ENCODE measurements around the gene SNRPA1. TPM values are rescaled to one million over a fixed set of nuclear protein-coding genes. Genes with fewer than 3 reads are reported as not detected.

The SNRPA1 gene
- total RNA-seq, 1 experiment from 2014 or later = 99.5 TPM

DNA sequence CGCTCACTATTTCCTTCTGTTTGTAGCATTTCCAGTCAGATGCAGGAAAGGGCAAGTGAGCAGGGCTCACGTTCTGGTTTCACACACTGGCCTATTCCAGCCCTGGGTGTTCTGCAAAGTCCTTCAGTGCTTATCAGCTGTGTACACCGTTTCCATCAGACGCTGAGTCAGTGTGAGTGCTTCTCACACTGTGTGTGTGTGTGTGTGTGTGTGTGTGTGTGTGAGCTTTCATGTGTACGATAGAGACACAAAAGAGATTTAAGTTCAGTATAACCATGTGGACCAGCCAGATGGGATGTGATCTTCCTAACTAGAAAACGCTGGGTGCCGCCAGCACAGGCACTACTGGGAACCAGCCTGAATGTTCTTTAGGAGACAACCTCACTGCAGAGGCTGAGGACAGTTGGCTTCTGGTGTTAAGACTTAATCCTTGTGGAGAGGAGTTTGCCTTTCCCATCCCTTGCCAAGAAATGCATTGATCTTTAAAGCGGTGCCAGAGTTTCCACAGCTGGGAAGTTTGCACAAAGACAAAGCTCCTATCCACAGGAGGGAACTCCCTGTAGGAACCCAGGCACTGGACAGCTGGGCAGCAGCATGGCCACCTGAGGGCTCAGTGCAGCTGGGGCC is 39.3 kb downstream of the SNRPA1 start:
- Mint-ChIP-seq H3K9me3 (ENCODE audit: unreplicated experiment) (no peaks in the 10 kb centered on the region), H3K36me3 (ENCODE audit: insufficient read depth, unreplicated experiment) (no peaks in the 10 kb centered on the region), H3K4me1 (ENCODE audit: insufficient read depth, unreplicated experiment) (peaks cover 5% of the 10 kb centered on the region), H3K27me3 (ENCODE audit: insufficient read depth, unreplicated experiment) (no peaks in the 10 kb centered on the region), H3K27ac (ENCODE audit: low read depth, unreplicated experiment) (no peak overlapping the region), H3K4me3 (ENCODE audit: unreplicated experiment) (no peak overlapping the region)
- BruUV-seq (replicated peaks) = no TSS peak
- POLR2A ChIA-PET = no interaction called here
- TF ChIP-seq, protein P1, sequence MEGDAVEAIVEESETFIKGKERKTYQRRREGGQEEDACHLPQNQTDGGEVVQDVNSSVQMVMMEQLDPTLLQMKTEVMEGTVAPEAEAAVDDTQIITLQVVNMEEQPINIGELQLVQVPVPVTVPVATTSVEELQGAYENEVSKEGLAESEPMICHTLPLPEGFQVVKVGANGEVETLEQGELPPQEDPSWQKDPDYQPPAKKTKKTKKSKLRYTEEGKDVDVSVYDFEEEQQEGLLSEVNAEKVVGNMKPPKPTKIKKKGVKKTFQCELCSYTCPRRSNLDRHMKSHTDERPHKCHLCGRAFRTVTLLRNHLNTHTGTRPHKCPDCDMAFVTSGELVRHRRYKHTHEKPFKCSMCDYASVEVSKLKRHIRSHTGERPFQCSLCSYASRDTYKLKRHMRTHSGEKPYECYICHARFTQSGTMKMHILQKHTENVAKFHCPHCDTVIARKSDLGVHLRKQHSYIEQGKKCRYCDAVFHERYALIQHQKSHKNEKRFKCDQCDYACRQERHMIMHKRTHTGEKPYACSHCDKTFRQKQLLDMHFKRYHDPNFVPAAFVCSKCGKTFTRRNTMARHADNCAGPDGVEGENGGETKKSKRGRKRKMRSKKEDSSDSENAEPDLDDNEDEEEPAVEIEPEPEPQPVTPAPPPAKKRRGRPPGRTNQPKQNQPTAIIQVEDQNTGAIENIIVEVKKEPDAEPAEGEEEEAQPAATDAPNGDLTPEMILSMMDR (IDR thresholded peaks at IDR 0.05; ENCODE audit: unreplicated experiment) = no peak
- DNase-seq (ENCODE audit: unreplicated experiment) = no peak
- intact Hi-C loops (cut with micrococcal nuclease) = loop anchor here (5.0 kb wide), 2 partner anchors 338 to 628 kb away; partner anchors contain the start of gene LRRK1
- CTCF ChIA-PET = interaction anchor here (0.5 to 4.3 kb wide), 11 partner anchors 15 to 823 kb away, joined by 3 to 62 read pairs (median 3); no protein-coding TSS in a partner anchor

DNA sequence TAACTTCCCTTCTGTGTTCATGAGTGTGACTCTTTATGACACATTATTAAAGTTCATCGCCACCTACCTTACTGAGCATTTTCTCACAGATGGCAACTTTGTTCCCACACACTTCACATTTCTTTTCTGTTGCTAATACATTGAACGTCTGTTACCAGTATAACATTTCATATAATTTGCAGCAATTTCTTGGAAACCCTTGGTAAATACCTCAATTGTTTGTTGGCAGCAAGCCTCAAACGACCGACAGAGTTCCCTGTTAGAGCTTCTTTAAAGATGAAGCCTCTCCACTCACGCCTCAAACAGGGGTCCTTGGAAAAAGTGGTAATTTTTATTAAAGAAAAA is 40.0 kb downstream of the SNRPA1 start:
- Mint-ChIP-seq H3K4me3 (ENCODE audit: unreplicated experiment) (no peak overlapping the region), H3K4me1 (ENCODE audit: insufficient read depth, unreplicated experiment) (peaks cover 10% of the 10 kb centered on the region), H3K27me3 (ENCODE audit: insufficient read depth, unreplicated experiment) (no peaks in the 10 kb centered on the region), H3K36me3 (ENCODE audit: insufficient read depth, unreplicated experiment) (no peaks in the 10 kb centered on the region), H3K27ac (ENCODE audit: low read depth, unreplicated experiment) (no peak overlapping the region), H3K9me3 (ENCODE audit: unreplicated experiment) (no peaks in the 10 kb centered on the region)
- CTCF ChIA-PET = interaction anchor here (0.6 to 4.3 kb wide), 7 partner anchors 15 to 822 kb away, joined by 3 to 62 read pairs (median 4); no protein-coding TSS in a partner anchor
- intact Hi-C loops (cut with micrococcal nuclease) = loop anchor here (5.0 kb wide), 2 partner anchors 338 to 628 kb away; partner anchors contain the start of gene LRRK1
- TF ChIP-seq, protein P1 (IDR thresholded peaks at IDR 0.05; ENCODE audit: unreplicated experiment) = no peak
- DNase-seq (ENCODE audit: unreplicated experiment) = no peak
- POLR2A ChIA-PET = interaction anchor here (1.1 kb wide), 1 partner anchor 142 kb away, joined by 4 read pairs; no protein-coding TSS in a partner anchor
- no TSS peak for BruUV-seq (replicated peaks)

DNA sequence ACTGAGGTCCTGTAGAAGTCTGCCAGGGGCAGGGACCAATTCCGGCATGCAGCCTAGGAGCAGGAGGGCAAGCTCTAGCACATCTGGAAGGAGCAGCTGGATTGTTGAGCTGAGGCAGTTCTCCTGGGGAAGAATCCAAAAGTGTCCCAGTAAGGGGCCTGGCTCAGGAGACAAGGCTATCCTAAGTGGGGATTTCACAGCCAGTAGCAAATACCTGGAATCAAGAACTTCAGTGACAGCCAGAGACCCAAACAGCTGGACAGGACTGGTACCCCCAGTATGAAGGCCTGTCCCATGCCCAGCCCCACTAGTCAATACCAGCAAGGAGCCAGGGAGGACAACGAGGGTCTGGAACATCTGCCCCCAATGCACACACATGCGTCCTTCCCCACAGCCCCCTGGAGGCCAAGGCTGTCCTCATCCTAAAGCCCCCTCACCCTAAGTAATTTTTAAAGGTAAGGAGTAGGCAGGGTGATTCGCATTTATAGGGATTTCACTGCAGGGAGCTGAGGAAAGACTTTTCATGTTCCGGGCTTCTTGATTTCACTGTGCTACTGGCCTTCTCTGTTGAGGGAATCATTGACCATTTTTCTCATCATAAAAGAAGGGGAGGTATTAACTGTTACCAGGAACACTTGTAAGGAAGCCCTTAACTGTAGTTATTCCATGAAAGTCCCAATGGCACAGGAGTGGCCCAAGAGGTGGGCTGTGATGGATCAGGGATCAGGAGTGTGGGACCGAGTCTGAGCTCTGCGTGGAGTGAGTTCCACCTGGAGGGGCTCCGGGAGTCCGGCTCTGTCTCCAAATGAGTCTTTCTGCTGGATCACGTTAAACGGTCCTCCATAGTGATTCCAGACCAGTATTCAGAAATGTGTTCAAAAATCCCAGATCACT is 40.6 kb downstream of the SNRPA1 start:
- DNase-seq (ENCODE audit: unreplicated experiment) = no peak
- H3K4me1 Mint-ChIP-seq (ENCODE audit: insufficient read depth, unreplicated experiment) = peaks cover 12% of the 10 kb centered on the region
- H3K36me3 Mint-ChIP-seq (ENCODE audit: insufficient read depth, unreplicated experiment) = no peaks in the 10 kb centered on the region
- H3K27ac Mint-ChIP-seq (ENCODE audit: low read depth, unreplicated experiment) = no peak overlapping the region
- no peak overlapping the region for H3K4me3 Mint-ChIP-seq (ENCODE audit: unreplicated experiment)
- H3K27me3 Mint-ChIP-seq (ENCODE audit: insufficient read depth, unreplicated experiment) = no peaks in the 10 kb centered on the region
- intact Hi-C loops (cut with micrococcal nuclease) = loop anchor here (5.0 kb wide), 2 partner anchors 337 to 627 kb away; partner anchors contain the start of gene LRRK1
- no peaks in the 10 kb centered on the region for H3K9me3 Mint-ChIP-seq (ENCODE audit: unreplicated experiment)
- BruUV-seq (replicated peaks) = no TSS peak
- POLR2A ChIA-PET = interaction anchor here (1.1 kb wide), 1 partner anchor 142 kb away, joined by 4 read pairs; no protein-coding TSS in a partner anchor
- CTCF ChIA-PET = interaction anchor here (0.6 to 4.3 kb wide), 11 partner anchors 16 to 337 kb away, joined by 3 to 62 read pairs (median 3); no protein-coding TSS in a partner anchor
- TF ChIP-seq, protein P1 (IDR thresholded peaks at IDR 0.05; ENCODE audit: unreplicated experiment) = no peak

DNA sequence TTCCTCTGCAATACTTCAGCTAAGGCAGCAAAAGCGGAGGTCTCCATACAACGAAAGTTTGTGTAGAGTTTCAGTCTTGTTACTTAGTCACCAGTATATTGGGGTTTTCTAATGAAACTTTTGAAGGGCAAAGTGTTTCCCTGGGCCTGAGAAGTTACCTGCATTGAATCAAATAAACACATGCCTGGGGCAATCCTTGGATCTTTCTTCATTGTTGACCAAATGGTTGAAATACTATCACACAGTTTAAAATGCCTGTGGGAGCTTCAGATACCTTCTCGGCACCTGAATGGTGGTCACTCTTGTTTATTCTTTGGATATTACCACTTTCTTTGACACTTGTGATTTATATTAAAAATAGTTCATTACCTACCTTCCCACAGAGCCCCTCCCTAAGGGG is 42.2 kb downstream of the SNRPA1 start:
- POLR2A ChIA-PET = interaction anchor here (0.5 to 2.0 kb wide), 9 partner anchors 9 to 334 kb away, joined by 3 to 7 read pairs (median 3); partner anchors contain the start of gene LRRK1
- DNase-seq (ENCODE audit: unreplicated experiment) = peak; percentile 11
- CTCF ChIA-PET = interaction anchor here (0.6 to 3.0 kb wide), 9 partner anchors 13 to 336 kb away, joined by 3 to 15 read pairs (median 3); no protein-coding TSS in a partner anchor
- H3K27ac Mint-ChIP-seq (ENCODE audit: low read depth, unreplicated experiment) = peak overlapping the region; percentile 71
- BruUV-seq (replicated peaks) = no TSS peak
- H3K9me3 Mint-ChIP-seq (ENCODE audit: unreplicated experiment) = no peaks in the 10 kb centered on the region
- H3K36me3 Mint-ChIP-seq (ENCODE audit: insufficient read depth, unreplicated experiment) = no peaks in the 10 kb centered on the region
- TF ChIP-seq, protein P1 (IDR thresholded peaks at IDR 0.05; ENCODE audit: unreplicated experiment) = no peak
- peak overlapping the region; percentile 83 for H3K4me3 Mint-ChIP-seq (ENCODE audit: unreplicated experiment)
- intact Hi-C loops (cut with micrococcal nuclease) = no loop called here
- H3K27me3 Mint-ChIP-seq (ENCODE audit: insufficient read depth, unreplicated experiment) = no peaks in the 10 kb centered on the region
- peaks cover 12% of the 10 kb centered on the region for H3K4me1 Mint-ChIP-seq (ENCODE audit: insufficient read depth, unreplicated experiment)
